Measurements from ENCODE around the gene EPM2AIP1.

DNA sequence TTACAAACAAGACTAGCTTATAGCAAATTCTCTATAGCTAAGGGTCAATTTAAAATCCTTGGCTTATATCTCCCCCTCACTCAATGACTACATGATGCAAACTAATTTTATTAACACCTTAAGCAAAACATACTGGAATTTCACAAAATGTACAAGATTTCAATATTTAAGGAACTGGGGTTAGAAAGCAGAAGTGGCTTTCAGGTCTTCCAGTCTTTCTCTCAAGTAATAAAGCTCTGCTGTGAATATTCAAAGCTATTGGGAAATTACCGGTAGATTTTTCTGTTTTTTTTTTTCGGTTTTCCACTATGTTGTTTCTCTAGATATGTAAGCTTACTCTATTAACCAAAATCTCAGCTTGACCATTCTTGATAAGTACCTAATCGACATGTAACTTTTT, 3.9 kb downstream of the EPM2AIP1 start:
- TF ChIP-seq, protein P1, sequence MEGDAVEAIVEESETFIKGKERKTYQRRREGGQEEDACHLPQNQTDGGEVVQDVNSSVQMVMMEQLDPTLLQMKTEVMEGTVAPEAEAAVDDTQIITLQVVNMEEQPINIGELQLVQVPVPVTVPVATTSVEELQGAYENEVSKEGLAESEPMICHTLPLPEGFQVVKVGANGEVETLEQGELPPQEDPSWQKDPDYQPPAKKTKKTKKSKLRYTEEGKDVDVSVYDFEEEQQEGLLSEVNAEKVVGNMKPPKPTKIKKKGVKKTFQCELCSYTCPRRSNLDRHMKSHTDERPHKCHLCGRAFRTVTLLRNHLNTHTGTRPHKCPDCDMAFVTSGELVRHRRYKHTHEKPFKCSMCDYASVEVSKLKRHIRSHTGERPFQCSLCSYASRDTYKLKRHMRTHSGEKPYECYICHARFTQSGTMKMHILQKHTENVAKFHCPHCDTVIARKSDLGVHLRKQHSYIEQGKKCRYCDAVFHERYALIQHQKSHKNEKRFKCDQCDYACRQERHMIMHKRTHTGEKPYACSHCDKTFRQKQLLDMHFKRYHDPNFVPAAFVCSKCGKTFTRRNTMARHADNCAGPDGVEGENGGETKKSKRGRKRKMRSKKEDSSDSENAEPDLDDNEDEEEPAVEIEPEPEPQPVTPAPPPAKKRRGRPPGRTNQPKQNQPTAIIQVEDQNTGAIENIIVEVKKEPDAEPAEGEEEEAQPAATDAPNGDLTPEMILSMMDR (IDR thresholded peaks at IDR 0.05): no peak
- TF ChIP-seq POLR2A (IDR thresholded peaks at IDR 0.05): no peak
